B cell (primary cell): ENCODE data around the gene DPAGT1. TPM values are rescaled to one million over a fixed set of nuclear protein-coding genes. Genes with fewer than 3 reads are reported as not detected.

ENCODE experiments used
- ATAC-seq: fragments of 200-7000 bp; cut with Tn5 transposase; one replicate; pipeline ENCODE4 v1.10.0; 2021; ENCODE audit warnings: low read depth, mild to moderate bottlenecking, moderate number of reproducible peaks, moderate library complexity
- CTCF ChIA-PET: fragments of 350-600 bp; sonication (Branson Sonifier 250); formaldehyde crosslinking; loops from one replicate; lab custom pipeline; 2021; ENCODE audit warnings: antibody characterized with exemption, inconsistent platforms; lab: Charles Lee
- POLR2A ChIA-PET: fragments of 350-600 bp; sonication (Branson Sonifier 250); formaldehyde crosslinking; loops from one replicate; lab custom pipeline; 2021; ENCODE audit warnings: antibody characterized with exemption; lab: Charles Lee
- DNase-seq: peaks from one replicate; pipeline ENCODE4 v3.0.0; 2013
- H2AFZ ChIP-seq: 2 replicates; pipeline ENCODE4 v1.6.1; 2012; ENCODE audit warnings: mild to moderate bottlenecking, low read depth, low read length; ENCODE audit not compliant: insufficient read depth, poor library complexity, severe bottlenecking
- H3K27ac ChIP-seq, 2 donors: 1 replicate in 1 of 2; 2 replicates in 1 of 2; pipeline ENCODE4 v1.5.1; 2012 to 2013; ENCODE audit warnings: low read length in 2 of 2, mild to moderate bottlenecking in 2 of 2, moderate library complexity in 1 of 2
- H3K27me3 ChIP-seq, 4 experiments: fragments of 200-600 bp in 1 of 4; sonication (generic) in 1 of 4; replicated peaks in 1 of 4; 1 replicate in 2 of 4; 2 replicates in 2 of 4; pipeline versions ENCODE4 v1.6.1 to v1.7.0; 2013 to 2016; ENCODE audit warnings: low read length in 3 of 4, mild to moderate bottlenecking in 2 of 4, mixed read lengths in 1 of 4, moderate library complexity in 1 of 4; ENCODE audit not compliant: insufficient read depth in 4 of 4, control insufficient read depth in 3 of 4; ENCODE audit errors: control extremely low read depth in 1 of 4
- H3K36me3 ChIP-seq, 2 experiments: replicated peaks in 1 of 2; 1 replicate in 1 of 2; 2 replicates in 1 of 2; pipeline versions ENCODE4 v1.6.1 to v1.7.1; 2013; ENCODE audit warnings: low read length in 1 of 2; ENCODE audit not compliant: insufficient read depth in 2 of 2, control insufficient read depth in 1 of 2; ENCODE audit errors: control extremely low read depth in 1 of 2, extremely low read depth in 1 of 2
- H3K4me1 ChIP-seq, 2 donors: fragments of 200-600 bp in 1 of 2; sonication (generic) in 1 of 2; 1 replicate in 1 of 2; 2 replicates in 1 of 2; pipeline versions ENCODE4 v1.5.1 to v1.6.1; 2013 to 2017; ENCODE audit warnings: low read length in 2 of 2; ENCODE audit not compliant: control insufficient read depth in 2 of 2, insufficient read depth in 2 of 2
- H3K4me2 ChIP-seq: replicated peaks from 2 replicates; pipeline ENCODE3; 2012; ENCODE audit warnings: mild to moderate bottlenecking, low read depth, low read length; ENCODE audit not compliant: poor library complexity, severe bottlenecking
- H3K4me3 ChIP-seq, 5 experiments: fragments of 200-600 bp in 1 of 5; sonication (generic) in 1 of 5; 1 replicate in 3 of 5; 2 replicates in 2 of 5; pipeline versions ENCODE4 v1.5.1 to v1.7.0; 2011 to 2016; ENCODE audit warnings: low read length in 4 of 5, mild to moderate bottlenecking in 4 of 5, low read depth in 2 of 5, control low read depth in 1 of 5, moderate library complexity in 1 of 5; ENCODE audit not compliant: insufficient read depth in 1 of 5; ENCODE audit errors: control extremely low read depth in 1 of 5, extremely low read depth in 1 of 5
- H3K79me2 ChIP-seq: fragments of 200-600 bp; sonication (generic); one replicate; pipeline ENCODE4 v1.6.0; 2016; ENCODE audit warnings: low read length; ENCODE audit not compliant: control insufficient read depth, insufficient read depth
- H3K9ac ChIP-seq: fragments of 200-600 bp; sonication (generic); 2 replicates; pipeline ENCODE4 v1.6.1; 2017; ENCODE audit warnings: mild to moderate bottlenecking, low read length, moderate library complexity
- H3K9me3 ChIP-seq, 3 donors: one replicate each; pipeline versions ENCODE4 v1.6.1 to v1.7.1; 2013; ENCODE audit warnings: low read length in 2 of 3; ENCODE audit not compliant: control insufficient read depth in 2 of 3, insufficient read depth in 1 of 3; ENCODE audit errors: control extremely low read depth in 1 of 3
- H4K20me1 ChIP-seq: 2 replicates; pipeline ENCODE4 v1.6.0; 2012; ENCODE audit warnings: mild to moderate bottlenecking, low read length; ENCODE audit not compliant: insufficient read depth, control insufficient read depth, poor library complexity, severe bottlenecking
- H3K27ac Mint-ChIP-seq: one replicate; pipeline ENCODE4 v1.8.0; 2021; ENCODE audit warnings: mixed read lengths
- H3K27me3 Mint-ChIP-seq: one replicate; pipeline ENCODE4 v1.8.0; 2021; ENCODE audit warnings: mixed read lengths
- H3K4me1 Mint-ChIP-seq: one replicate; pipeline ENCODE4 v1.8.0; 2021; ENCODE audit warnings: mixed read lengths
- H3K4me3 Mint-ChIP-seq: one replicate; pipeline ENCODE4 v1.8.0; 2021; ENCODE audit warnings: mixed read lengths
- H3K9me3 Mint-ChIP-seq: one replicate; pipeline ENCODE4 v1.8.0; 2022; ENCODE audit warnings: mixed read lengths; ENCODE audit not compliant: insufficient read depth
- CTCF ChIP-seq: fragments of 200-600 bp; IDR thresholded peaks from one replicate; pipeline ENCODE4 v1.8.0; 2022; ENCODE audit warnings: antibody characterized with exemption, mild to moderate bottlenecking
- EZH2 ChIP-seq: IDR thresholded peaks from 2 replicates; pipeline ENCODE4 v1.6.1; 2012; ENCODE audit warnings: borderline replicate concordance, low read depth, mild to moderate bottlenecking, moderate library complexity, low read length; ENCODE audit not compliant: insufficient read depth, poor library complexity, severe bottlenecking
- WGBS: methylation state at CpG from one replicate; pipeline ENCODE4 v1.1.5; 2013; ENCODE audit warnings: missing lambda C conversion rate; ENCODE audit not compliant: insufficient coverage; 5-methylcytosine and 5-hydroxymethylcytosine counted together
- intact Hi-C: fragments of 100-400 bp; cut with micrococcal nuclease; formaldehyde crosslinking; loops from one replicate; pipeline ENCODE4 v1.10.0; 2022
- polyA plus RNA-seq: library from polyadenylated mRNA; depleted of rRNA; stranded (reverse); fragments of >200 nt; gene quantifications from 2 replicates; pipeline ENCODE4 v1.2.3, GENCODE V29; 2012
- total RNA-seq, 2 donors: library from RNA; stranded (reverse); fragments of 120-200 nt in 1 of 2; gene quantifications; 1 replicate in 1 of 2; 2 replicates in 1 of 2; pipeline versions ENCODE4 v1.2.3 to v1.2.4, GENCODE V29; 2013 to 2022

The DPAGT1 gene
- total and polyA plus RNA-seq, 2 donors (not counting 1 experiment from before 2014, with no cell fraction given) = 38.3 to 64.3 TPM

GRCh38 chr11:119126675-119127268 is 25.1 kb upstream of the DPAGT1 start:
- TF ChIP-seq CTCF (no peak), EZH2 (no peak)
- no peaks in the 10 kb centered on the region for H3K9me3 Mint-ChIP-seq
- WGBS = 78% methylated on average over 3 of the region's 5 CpGs
- no peak overlapping the region for H3K27ac Mint-ChIP-seq
- no peak for ATAC-seq
- Histone ChIP-seq H2AFZ (no peak overlapping the region), H3K9ac (no peak overlapping the region), H3K9me3 (no peaks in the 10 kb centered on the region), H3K4me2 (no peak overlapping the region), H3K27ac (no peak overlapping the region), H4K20me1 (peaks cover 7% of the 10 kb centered on the region), H3K36me3 (peaks cover 0 to 46% of the 10 kb centered on the region in 2 experiments), H3K4me3 (no peak overlapping the region), H3K4me1 (peaks cover 9 to 10% of the 10 kb centered on the region in 2 donors), H3K79me2 (peaks cover 68% of the 10 kb centered on the region), H3K27me3 (no peaks in the 10 kb centered on the region)
- no peak overlapping the region for H3K4me3 Mint-ChIP-seq
- no peaks in the 10 kb centered on the region for H3K27me3 Mint-ChIP-seq
- DNase-seq = no peak
- intact Hi-C loops = no loop called here
- POLR2A ChIA-PET = interaction anchor here (0.6 to 0.7 kb wide), 3 partner anchors 15 to 174 kb away, joined by 3 to 7 read pairs (median 5); no protein-coding TSS in a partner anchor
- CTCF ChIA-PET = no interaction called here
- H3K4me1 Mint-ChIP-seq = peaks cover 19% of the 10 kb centered on the region

- POLR2A ChIA-PET = no interaction called here
- Histone ChIP-seq H3K4me3 (no peak overlapping the region), H3K27me3 (no peaks in the 10 kb centered on the region), H2AFZ (no peak overlapping the region), H3K36me3 (peaks cover 0 to 37% of the 10 kb centered on the region in 2 experiments), H3K79me2 (peaks cover 64% of the 10 kb centered on the region), H3K27ac (no peak overlapping the region), H4K20me1 (peaks cover 10% of the 10 kb centered on the region), H3K9me3 (no peaks in the 10 kb centered on the region), H3K4me2 (no peak overlapping the region), H3K9ac (no peak overlapping the region), H3K4me1 (peaks cover 10 to 13% of the 10 kb centered on the region in 2 donors)
- DNase-seq (no peak), ATAC-seq (no peak)
- Mint-ChIP-seq H3K4me3 (no peak overlapping the region), H3K9me3 (no peaks in the 10 kb centered on the region), H3K27ac (no peak overlapping the region), H3K4me1 (peaks cover 25% of the 10 kb centered on the region), H3K27me3 (no peaks in the 10 kb centered on the region)
- intact Hi-C loops = no loop called here
- CTCF ChIA-PET = no interaction called here
- WGBS = no CpG with 5 or more reads among the region's 6 CpGs
- no peak for TF ChIP-seq CTCF
- no peak for TF ChIP-seq EZH2
These were observed 24.2 kb upstream of the DPAGT1 start for GRCh38 chr11:119125821-119126220.
